IPS DF 4.7 (cell line): ENCODE measurements around the gene TRABD2A.

ENCODE experiments used
- DNase-seq: peaks from one replicate; pipeline ENCODE4 v3.0.0-alpha.2; 2013; ENCODE audit warnings: low spot score; ENCODE audit errors: extremely low read depth

The TRABD2A gene

DNA sequence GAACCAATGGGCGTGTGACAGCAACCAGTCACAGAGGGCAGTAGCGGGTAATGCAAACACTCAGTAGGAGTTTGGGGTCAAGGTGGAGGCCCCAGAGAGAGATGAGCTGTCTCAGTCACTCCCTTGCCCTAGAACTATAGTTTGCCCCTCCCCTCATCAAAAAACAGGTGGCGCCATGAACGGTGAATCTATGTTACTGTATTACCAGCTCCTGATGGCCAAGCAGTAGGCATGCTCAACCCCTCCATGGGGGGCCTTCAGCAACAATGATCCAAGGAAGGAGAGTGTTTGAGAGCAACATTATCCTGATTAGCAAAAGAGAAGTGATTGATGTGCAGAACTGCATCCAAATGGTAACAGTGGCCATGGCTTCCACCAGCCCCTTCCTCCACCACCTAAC is 30.4 kb downstream of the TRABD2A start:
- DNase-seq, result no peak

DNA sequence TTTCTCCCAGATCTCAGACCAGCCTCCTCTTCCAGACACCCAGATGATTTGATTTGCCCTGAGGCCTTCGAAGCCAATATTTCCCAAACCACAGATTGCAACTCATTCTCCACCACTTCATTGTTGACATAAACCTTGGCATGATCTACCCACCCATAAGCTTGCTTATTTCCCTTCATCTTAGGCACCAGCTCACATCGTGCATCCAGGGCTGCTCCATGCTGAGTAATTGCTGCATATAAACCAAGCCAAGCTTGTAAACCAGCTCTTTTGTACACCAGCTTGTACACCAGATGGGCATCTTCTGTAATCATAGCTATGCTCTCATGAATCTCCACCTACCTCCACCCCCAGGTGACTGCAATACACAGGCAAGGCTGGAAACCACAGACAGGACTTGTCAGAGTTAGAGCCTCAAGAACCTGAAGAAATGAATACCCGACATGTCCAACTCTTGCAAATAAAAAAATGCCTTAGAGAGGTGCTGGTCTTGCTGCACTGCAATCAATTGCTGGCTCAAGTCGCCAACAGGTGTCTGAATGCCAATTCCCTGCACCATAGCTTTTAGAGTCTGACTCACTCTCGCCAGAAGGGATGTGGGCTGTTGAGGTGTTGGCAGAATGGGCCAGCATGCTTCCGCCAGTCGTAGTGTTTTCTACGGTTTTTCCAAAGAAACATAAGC is 31.5 kb downstream of the TRABD2A start:
- no peak for DNase-seq

DNA sequence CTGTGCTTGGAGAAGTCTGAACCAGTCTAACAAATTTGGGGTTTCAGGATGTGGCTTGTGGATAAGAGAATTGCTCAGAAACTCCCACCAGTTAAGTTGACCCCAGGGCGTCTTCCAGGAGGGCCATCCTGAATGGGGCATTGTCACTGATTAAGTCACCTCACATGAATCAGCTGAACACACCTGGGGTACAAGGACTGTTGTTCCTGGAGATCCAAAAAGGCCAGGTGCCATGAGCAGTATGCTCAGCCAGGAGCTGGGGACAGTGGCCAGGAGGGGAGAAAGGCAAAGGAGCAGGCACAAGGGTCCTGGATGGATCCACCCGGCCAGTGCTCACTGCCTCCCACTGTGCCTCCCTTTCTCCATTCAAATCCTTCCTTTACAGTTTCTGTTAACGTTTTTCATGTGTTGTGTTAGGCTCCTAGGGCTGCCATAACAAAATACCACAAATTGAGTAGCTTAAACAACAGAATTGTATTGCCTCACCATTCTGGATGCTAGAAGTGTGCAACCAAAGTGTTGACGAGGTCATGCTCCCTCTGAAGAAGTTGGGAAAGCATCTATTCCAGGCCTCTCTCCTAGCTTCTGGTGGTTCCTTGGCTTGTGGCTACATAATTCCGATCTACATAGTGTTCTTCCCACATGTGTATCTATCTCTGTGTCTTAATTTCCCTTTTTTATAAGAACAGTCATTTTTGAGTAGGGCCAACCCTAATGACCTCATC is 33.4 kb downstream of the TRABD2A start:
- no peak for DNase-seq

DNA sequence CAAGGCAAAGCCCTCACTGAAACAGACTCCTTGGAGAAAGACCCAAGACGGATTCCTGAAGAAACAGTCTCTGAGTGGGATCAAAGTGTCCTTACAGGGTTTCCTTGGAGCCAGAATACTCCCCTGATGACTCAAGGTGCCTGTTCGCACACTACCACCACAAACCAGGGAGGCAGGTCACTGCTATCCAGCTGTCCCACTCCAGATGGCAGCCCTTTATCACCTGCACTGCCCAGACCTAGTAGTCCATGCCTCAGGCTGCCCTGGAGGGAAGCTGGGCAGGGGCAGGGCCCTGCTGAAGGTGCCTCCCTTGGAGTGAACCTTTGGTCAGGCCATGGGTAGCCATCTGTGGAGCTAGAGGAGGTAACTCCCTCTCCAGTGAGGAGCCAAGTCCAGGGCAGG is 34.1 kb downstream of the TRABD2A start:
- DNase-seq, result no peak

DNA sequence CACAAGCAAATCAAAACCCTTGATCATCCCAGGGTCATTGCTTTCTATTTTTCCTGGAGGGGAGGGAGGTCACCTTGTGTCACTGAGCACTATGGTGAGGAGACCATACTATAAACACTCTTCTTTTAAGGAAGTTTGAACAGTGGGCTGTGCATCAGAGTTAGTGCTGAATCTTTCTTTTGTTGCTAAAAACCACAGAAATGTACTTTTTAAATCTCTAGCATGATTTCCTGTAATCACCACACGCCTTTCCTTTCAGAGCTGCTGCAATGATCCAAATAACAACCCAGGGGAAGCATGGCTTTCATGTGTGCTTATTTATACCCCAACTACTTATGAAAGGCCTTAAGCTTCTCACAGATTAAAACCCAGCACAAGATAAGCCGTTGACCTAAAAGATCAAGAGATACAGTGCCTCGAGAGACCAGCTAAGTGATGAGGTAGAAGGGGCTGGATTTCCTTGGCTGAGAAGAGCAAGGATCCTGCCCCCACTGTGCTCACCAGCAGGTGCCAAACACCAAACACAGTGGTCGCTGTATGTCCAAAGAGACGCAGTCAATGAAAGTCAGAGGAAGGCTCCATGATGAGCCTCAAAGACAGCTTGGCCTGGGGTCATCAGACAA is 34.7 kb downstream of the TRABD2A start:
- DNase-seq, result no peak

DNA sequence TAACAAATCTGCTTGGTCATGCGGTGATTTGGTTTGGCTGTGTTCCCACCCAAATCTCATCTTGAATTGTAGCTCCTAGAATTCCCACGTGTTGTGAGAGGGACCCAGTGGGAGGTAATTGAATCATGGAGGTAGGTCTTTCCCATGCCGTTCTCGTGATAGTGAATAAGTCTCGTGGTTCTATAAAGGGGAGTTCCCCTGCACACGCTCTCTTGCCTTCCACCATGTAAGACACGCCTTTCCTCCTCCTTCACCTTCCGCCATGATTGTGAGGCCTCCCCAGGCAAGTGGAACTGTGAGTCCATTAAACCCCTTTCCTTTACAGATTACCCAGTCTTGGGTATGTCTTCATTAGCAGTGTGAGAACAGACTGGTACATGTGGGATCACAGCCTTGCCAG is 36.7 kb downstream of the TRABD2A start:
- DNase-seq, result no peak

DNA sequence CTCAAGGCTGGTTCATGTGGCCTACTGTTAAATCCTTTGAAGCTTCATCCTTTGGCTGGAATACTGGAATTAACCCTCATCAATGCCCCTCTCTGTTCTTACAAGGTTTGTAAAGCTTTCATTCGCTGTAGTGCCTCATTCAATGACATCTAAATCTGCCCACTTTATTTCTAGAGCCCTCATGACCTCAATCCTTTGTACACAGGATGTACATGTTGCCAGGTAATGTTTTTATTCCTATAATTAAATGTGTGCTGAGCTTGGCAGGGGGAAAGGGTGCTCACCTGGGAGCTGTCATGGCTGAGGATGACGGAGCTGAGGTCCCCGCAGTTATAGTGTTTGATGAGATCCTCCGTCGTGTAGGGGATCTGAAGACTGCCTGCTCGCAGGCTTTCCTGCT is 39.3 kb downstream of the TRABD2A start:
- DNase-seq, result no peak

DNA sequence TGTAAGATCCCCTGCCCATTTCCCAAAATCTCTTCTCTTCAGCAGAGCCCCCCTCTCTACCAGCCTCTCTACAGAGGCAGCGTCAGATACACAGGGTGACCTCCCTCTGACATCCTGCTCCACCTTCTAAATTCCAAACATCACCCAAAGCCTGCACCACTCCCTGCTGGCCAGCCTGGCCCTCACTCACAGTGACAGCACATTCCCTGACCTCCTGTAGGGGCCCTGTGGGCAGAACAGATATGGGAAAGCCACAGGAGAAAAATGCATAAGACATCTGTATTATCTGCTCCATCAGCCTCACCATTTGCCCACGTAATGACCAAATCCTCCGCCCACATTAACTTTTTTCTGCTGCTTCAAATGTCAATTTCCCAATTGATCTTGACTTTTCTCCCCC is 40.6 kb downstream of the TRABD2A start:
- DNase-seq, result no peak

DNA sequence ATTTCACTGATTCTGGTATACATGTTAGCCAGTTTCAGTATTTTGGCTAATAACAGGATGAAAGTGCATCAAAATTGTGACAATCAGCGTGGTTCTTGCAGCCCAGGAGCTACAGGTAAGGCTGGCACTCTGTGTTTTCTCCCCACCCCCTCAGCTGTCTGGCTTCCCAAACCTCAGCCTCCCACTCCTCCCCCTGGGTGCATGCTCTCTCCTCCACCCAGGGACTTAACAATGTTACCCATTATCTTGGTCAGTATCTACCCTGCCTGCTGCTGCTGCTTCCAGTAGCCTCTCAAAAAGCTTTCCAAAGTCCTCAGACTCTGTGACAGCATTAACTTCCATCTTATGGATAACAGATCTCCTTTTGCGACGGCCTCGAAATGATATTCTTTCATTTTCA is 41.0 kb downstream of the TRABD2A start:
- DNase-seq, result no peak

DNA sequence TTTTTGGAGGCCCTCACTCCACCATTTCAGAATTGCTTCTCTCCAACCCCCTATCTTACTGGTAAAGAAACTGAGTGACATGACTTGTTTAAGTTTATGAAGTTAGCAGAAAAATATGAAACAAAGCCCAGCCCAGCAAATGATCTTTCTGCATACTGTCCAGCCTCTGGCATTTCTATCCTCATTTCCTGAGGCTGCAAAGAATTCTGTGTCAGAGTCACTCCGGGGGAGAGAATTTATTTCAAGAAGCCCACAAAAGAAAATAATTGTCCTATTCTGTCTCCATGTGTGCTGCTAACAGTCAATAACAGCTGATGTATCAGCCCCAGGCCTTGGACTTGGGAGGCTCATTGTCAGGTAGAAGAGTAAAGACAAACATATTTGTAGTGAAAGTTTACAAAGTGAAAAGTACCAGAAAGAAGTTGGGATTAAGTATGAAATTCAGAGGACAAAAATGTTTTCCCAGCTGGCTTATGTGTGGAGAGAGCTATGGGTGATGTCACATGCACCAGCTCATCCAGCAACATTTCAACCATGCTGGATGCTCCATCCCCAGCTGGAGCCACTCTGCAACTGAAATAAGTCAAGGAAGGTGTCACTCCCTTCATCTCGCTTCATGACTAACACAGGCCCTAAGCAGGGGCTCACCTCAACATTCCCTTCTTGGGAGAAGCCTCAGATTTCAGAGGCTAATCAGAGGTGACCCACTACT is 42.3 kb downstream of the TRABD2A start:
- no peak for DNase-seq

DNA sequence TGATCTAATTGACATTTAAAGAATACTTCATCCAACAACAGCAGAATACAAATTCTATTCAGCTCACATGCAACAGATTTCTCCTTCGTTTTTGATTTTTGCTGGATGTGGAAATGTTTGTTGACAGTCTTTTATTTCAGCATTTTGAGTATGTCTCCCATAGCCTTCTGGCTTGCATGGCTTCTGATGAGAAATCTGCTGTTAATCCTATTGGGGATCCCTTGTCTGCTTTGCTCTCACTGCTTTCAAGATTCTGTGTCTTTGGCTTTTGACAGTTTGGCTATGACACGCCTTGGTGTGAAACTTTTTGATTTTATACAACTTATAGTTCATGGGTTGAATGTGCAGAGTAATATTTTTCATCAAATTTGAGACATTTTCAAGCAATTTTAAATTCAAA is 44.7 kb downstream of the TRABD2A start:
- DNase-seq, result no peak

DNA sequence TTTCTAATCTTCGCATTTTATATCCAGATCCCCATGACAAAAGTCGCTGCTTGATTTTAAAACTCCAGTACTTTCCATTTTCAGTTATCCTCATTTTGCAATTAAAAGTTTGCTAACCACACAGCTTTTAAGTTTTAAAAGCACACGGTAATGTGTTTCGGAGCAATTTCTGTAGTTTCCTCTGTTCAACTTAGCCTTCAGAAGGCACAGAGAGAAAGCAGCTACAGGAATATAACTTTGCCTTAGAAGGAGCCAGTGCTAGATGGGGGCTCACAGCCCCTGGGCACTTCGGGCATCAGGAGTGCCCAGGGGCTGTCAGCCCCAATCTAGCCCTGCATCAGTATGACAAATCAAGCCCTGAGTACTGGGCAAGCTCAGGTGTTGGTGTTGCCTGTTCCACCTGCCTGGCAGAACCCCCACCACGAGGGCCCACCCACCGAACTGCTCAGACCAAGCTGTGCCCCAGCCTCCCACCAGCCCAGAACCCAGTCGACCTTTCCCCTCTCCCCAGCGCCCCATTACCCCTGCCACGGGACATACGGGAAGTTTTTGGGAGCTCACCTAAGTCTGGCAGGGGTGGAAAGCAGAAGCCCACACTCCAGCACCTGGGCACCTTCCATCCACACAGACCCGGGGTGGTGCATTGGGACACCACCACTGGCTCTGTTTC is 47.3 kb downstream of the TRABD2A start:
- DNase-seq, result no peak

DNA sequence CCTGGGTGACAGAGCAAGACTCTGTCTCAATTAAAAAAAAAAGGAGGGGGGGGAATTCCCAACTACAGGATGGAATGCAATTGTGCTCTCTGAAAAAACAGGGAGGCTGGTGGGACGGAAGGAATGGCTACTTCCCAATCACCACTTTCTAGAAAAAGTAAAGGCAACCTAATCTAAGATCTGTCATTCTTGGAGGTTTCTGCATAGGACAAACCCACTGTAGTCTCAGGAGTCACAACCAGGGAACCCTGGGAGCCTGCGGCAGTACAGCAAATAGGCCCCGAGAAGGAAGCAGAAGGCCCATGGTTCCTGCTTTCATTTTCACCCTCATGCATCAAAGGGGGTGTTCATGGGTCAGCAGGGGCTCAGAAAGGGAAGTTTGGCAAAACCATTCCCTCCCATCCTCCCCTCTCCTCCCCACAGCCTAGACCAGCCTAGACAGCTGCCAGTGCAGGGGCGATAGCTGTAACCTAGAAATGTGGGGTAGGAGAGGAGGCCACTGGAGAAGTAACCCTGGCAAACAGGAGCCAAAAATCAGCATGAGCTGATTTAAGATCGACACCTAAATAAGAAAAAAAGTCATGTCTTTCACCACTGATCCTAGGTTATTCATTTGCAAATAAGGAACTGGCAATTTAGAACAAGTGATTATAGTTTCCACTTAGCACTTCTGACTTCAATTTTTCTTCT is 48.0 kb downstream of the TRABD2A start:
- no peak for DNase-seq

DNA sequence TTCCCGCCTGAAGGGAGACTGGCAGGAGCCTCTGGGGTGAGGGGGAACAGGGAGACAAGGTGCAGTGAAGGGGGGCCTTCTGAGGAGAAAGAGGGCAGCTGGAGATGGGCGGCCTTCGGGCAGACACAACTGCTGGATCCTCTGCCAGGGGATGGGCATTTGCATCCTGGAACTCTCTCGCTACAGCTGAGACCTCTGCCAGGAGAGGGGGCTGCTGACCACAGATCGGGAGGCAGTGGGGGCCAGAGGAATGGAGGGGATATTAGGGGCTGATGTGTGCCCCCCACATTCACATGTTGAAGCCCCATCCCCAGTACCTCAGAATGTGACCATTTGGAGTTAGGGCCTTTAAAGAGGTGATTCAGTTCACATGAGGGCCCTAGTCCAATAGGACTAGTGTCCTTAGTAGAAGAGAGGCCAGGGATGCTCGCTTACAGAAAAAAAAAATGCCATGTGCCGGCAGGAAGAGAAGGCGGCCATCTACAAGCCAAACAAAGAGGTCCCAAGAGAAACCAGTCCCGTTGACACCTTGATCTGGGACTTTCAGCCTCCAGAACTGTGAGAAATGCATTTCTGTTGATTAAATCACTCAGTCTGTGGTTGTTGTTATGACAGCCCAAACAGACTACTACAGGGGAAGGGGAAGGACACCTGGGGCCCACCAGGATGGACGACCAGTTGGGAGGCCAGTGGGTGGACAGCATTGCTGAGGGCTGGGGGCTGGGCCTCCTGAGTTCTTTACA is 50.0 kb downstream of the TRABD2A start:
- DNase-seq, result no peak

DNA sequence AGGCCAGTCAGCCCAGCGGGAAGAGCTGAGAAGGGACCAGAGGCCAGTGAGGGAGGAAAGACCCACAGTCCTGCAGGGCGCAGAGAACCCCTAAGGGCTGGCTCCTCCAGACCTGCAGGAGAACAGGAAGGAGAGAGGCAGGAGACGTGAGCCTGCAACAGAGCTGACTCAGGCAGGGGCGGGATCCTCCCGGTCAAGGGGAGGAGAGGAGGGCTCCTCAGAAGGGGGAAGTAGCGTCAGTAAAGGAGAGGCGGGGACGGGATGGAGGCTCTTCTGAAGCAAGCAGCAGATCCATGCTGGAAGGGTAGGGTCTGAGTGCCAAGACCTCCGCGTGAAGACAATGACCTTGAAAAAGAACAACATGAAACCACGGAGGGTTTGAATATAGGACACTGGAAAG is 50.8 kb downstream of the TRABD2A start:
- DNase-seq, result no peak

DNA sequence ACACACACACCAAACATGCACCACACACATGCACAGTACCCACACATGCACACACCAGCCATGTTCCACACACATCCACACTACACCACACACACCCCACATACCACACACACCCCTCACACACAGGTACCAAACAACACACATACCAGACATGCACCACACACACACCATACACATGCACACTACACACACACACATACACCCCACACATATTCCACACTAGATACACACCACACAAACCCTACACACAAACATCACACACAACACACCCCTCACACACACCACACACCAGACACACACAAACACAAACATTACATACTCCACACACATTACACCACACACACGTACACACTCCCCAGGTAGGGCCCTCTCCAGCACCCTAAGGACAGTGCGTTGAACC is 51.2 kb downstream of the TRABD2A start:
- DNase-seq, result no peak

DNA sequence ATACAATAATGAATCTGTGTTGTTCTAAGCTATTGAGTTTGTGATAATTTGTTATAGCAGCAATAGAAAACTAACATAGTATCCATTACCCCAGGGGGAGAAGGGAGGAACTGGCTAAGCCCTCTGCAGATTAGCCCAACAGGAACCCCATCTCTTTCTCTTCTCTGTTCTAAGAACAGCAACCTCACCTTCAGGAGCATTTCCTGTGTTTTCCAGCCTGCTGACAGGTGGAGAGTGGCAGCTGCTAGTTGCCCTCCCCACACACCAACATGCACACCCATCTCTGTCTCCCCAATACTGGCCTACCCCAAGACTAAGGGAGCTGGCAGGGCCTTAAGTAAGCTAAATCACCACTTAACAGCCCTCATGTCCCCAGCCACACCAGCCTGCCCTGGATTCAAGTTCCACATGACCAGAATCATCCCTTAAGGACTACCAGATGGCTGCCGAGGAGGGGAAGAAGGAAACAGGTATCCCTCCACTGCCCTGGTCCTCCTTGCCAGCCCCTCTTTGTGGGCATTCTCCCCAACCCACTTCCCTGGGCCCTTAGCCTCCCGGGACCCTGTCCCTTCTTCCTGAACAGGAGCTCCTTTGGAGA is 52.8 kb downstream of the TRABD2A start:
- no peak for DNase-seq

DNA sequence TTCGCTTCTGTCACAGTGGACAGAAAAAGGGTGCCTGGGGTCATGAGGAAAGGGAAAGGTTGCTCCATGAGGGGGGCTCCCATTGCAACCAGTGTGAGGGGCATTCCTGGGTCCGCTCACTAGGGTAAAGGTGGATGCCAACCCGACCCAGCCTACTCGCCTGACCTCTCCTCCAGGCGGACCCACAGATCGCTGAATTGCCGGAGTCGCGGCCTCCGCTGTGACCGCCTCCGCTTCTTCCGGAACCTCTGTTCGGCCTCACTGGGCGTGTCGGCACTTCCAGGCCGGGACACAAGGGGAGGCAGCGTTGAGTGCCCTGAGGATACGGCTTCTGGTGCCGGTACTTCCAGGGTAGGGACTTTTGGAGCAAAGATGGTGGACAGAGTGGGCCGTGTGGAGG is 57.1 kb downstream of the TRABD2A start:
- no peak for DNase-seq

DNA sequence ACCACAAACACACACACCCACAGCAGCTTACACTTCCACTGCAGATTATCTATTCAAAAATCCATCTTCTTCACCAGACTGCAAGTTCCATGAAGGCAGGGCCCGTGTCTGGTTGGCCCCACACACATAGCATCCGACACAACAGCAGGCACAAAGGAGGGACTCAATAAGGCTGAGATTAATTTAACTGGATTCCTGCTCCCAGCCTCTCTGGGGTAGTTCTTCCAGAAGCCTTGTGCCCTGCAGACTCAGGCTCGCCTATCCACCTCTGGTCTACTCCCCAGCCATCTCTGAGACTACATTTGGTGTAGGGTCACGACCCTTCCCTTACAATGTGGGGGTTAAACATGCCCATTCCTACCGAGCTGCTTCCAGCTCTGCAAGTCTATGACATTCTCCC is 57.7 kb downstream of the TRABD2A start:
- DNase-seq, result no peak

DNA sequence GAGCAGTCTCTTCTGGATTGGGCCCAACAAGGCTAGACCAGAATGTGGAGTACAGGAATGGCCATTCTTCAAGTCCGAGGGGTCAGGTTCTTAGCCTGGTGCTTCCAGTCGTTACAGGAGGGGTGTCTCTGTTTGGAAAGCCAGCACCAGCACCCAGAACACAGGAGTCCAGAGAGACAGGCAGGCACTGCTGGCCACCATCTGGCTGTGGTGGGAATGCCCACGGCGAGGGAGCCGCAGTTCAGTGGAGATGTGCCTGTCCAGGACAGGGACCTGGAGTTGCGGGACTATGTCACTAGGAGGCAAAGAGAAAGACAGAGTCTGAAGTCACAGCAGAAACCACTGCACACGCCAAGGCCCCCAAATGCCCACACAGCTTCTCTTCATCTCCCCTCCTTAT is 59.1 kb downstream of the TRABD2A start:
- no peak for DNase-seq
